ENCODE results near the gene SCFD2. TPM values are rescaled to one million over a fixed set of nuclear protein-coding genes. Genes with fewer than 3 reads are reported as not detected.

SCFD2 gene
- total and polyA plus RNA-seq, 2 donors (not counting 3 experiments of a cell fraction or from before 2014, with no cell fraction given), result 12.3 to 22.8 TPM

GRCh38 chr4:53147197-53147596 lies 218.7 kb downstream of the SCFD2 start:
- Histone ChIP-seq H3K9ac (replicated peaks; ENCODE audit: extremely low read depth, insufficient read depth, low read length) (no peak overlapping the region), H3K4me3 (replicated peaks in 1 of 3; ENCODE audit: insufficient read depth in 1 of 3, low read depth in 1 of 3, low read length in 3 of 3) (no peak overlapping the region), H3K27ac (ENCODE audit: insufficient read depth, low read depth, low read length) (no peak overlapping the region), H3K27me3 (ENCODE audit: control insufficient read depth in 2 of 2, insufficient read depth in 2 of 2, low read length in 2 of 2) (no peaks in the 10 kb centered on the region), H3K9me3 (replicated peaks; ENCODE audit: control insufficient read depth, insufficient read depth, low read length) (no peaks in the 10 kb centered on the region), H2AFZ (ENCODE audit: low read depth, low read length) (no peak overlapping the region), H3K4me1 (ENCODE audit: control insufficient read depth, extremely low read depth, insufficient read depth, low read length) (no peaks in the 10 kb centered on the region), H3K79me2 (ENCODE audit: control insufficient read depth, insufficient read depth, low read length) (no peaks in the 10 kb centered on the region), H4K20me1 (replicated peaks; ENCODE audit: control insufficient read depth, extremely low read depth, insufficient read depth, low read length) (no peaks in the 10 kb centered on the region), H3K4me2 (ENCODE audit: insufficient read depth, low read length) (no peak overlapping the region), H3K36me3 (ENCODE audit: control insufficient read depth in 2 of 2, extremely low read depth in 1 of 2, insufficient read depth in 2 of 2, low read length in 2 of 2) (no peaks in the 10 kb centered on the region), H3K9me1 (replicated peaks; ENCODE audit: control insufficient read depth, extremely low read depth, insufficient read depth, low read length) (no peaks in the 10 kb centered on the region)
- DNase-seq (ENCODE audit: low read depth, low spot score) (no peak), FAIRE-seq (no peak)
- dilution Hi-C loops (cut with MboI; ENCODE audit: extremely low pct_ligation_motif_present, low sequenced_read_pairs) (no loop called here), intact Hi-C loops (cut with micrococcal nuclease) (no loop called here)
- CTCF ChIA-PET, result interaction anchor here (0.6 kb wide), 1 partner anchor 44 kb away, joined by 3 read pairs; no protein-coding TSS in a partner anchor
- POLR2A ChIA-PET, result no interaction called here
- no TSS peak for BruUV-seq (replicated peaks)
- TF ChIP-seq POLR2AphosphoS5 (IDR thresholded peaks at IDR 0.05; ENCODE audit: insufficient read depth, low read depth, low read length) (no peak), CTCF (IDR thresholded peaks at IDR 0.05; ENCODE audit: extremely low read depth in 1 of 2, insufficient read depth in 1 of 2, low read depth in 1 of 2, low read length in 2 of 2) (no peak), MAX (IDR thresholded peaks at IDR 0.05; ENCODE audit: insufficient read depth, insufficient read length) (no peak), GATA2 (IDR thresholded peaks at IDR 0.05; ENCODE audit: insufficient read depth, insufficient read length, low read depth, low read length) (no peak), JUN (IDR thresholded peaks at IDR 0.05; ENCODE audit: borderline replicate concordance, insufficient read depth, insufficient read length, low read depth) (no peak), MYC (IDR thresholded peaks at IDR 0.05; ENCODE audit: low read depth, low read length) (no peak), EZH2 (IDR thresholded peaks at IDR 0.05; ENCODE audit: borderline replicate concordance, low read depth, low read length, severe bottlenecking) (no peak), POLR2A (IDR thresholded peaks at IDR 0.05; ENCODE audit: low read depth, low read length) (no peak), FOS (IDR thresholded peaks at IDR 0.05; ENCODE audit: borderline replicate concordance, insufficient read depth, low read length) (no peak)
